Smooth muscle cell (in vitro differentiated cells): ENCODE data around the gene VAPB. TPM values are rescaled to one million over a fixed set of nuclear protein-coding genes. Genes with fewer than 3 reads are reported as not detected.

Experiments used
- DNase-seq: peaks from one replicate; lab custom pipeline; 2025; ENCODE audit not compliant: unreplicated experiment; lab: John Stamatoyannopoulos, UW
- H2AFZ ChIP-seq: fragments of 200-600 bp; sonication (generic); 2 replicates; pipeline ENCODE4 v1.6.0; 2016; ENCODE audit warnings: antibody characterized with exemption, low read depth, mild to moderate bottlenecking
- H3F3A ChIP-seq: fragments of 200-600 bp; sonication (generic); 2 replicates; pipeline ENCODE4 v1.6.0; 2017; ENCODE audit warnings: antibody characterized with exemption, low read depth
- H3K27ac ChIP-seq: fragments of 200-600 bp; sonication (generic); 2 replicates; pipeline ENCODE4 v1.5.1; 2016; ENCODE audit warnings: low read depth, mild to moderate bottlenecking
- H3K27me3 ChIP-seq: fragments of 200-600 bp; sonication (generic); 2 replicates; pipeline ENCODE4 v1.6.1; 2016; ENCODE audit warnings: low read depth, mild to moderate bottlenecking
- H3K36me3 ChIP-seq: fragments of 200-600 bp; sonication (generic); 2 replicates; pipeline ENCODE4 v1.5.1; 2016; ENCODE audit warnings: low read depth
- H3K4me1 ChIP-seq: fragments of 200-600 bp; sonication (generic); 2 replicates; pipeline ENCODE4 v1.5.1; 2016; ENCODE audit warnings: low read depth
- H3K4me2 ChIP-seq: fragments of 200-600 bp; sonication (generic); 2 replicates; pipeline ENCODE4 v1.6.0; 2016; ENCODE audit warnings: mild to moderate bottlenecking
- H3K4me3 ChIP-seq: fragments of 200-600 bp; sonication (generic); 2 replicates; pipeline ENCODE4 v1.5.1; 2016; ENCODE audit warnings: mild to moderate bottlenecking
- H3K79me2 ChIP-seq: fragments of 200-600 bp; sonication (generic); 2 replicates; pipeline ENCODE4 v1.6.0; 2016; ENCODE audit warnings: low read depth, mild to moderate bottlenecking
- H3K9ac ChIP-seq: fragments of 200-600 bp; sonication (generic); 2 replicates; pipeline ENCODE4 v1.6.0; 2016; ENCODE audit warnings: low read depth
- H3K9me3 ChIP-seq: fragments of 200-600 bp; sonication (generic); replicated peaks from 2 replicates; pipeline ENCODE4 v1.5.1; 2016; ENCODE audit warnings: low read depth
- H4K20me1 ChIP-seq: fragments of 200-600 bp; sonication (generic); 2 replicates; pipeline ENCODE4 v1.6.0; 2016; ENCODE audit warnings: low read depth
- CTCF ChIP-seq: fragments of 200-600 bp; sonication (generic); IDR thresholded peaks from 2 replicates; pipeline ENCODE4 v1.5.1; 2017; ENCODE audit warnings: borderline replicate concordance, mild to moderate bottlenecking, antibody characterized with exemption; ENCODE audit not compliant: insufficient read depth, poor library complexity, severe bottlenecking
- WGBS: methylation state at CpG from one replicate; pipeline ENCODE4 v1.1.7; 2016; ENCODE audit warnings: low lambda C conversion rate; 5-methylcytosine and 5-hydroxymethylcytosine counted together
- polyA plus RNA-seq: library from polyadenylated mRNA; unstranded; fragments of >200 nt; fragmentation: Nextera tagmentation; extraction: Ambion mirVana; gene quantifications from 2 replicates; pipeline ENCODE4 v1.2.1, GENCODE V29; 2016
- total RNA-seq: library from RNA; depleted of rRNA; stranded (reverse); fragments of >200 nt; gene quantifications from 2 replicates; pipeline ENCODE4 v1.2.3, GENCODE V29; 2014

VAPB gene
- total and polyA plus RNA-seq, 2 experiments from 2014 or later, result 14.9 to 28.2 TPM

- no peaks in the 10 kb centered on the region for H3F3A ChIP-seq
- H3K79me2 ChIP-seq, result no peaks in the 10 kb centered on the region
- H3K4me1 ChIP-seq, result peaks cover 7% of the 10 kb centered on the region
- H4K20me1 ChIP-seq, result no peaks in the 10 kb centered on the region
- H3K4me2 ChIP-seq, result no peak overlapping the region
- peaks cover 5% of the 10 kb centered on the region for H3K9me3 ChIP-seq
- WGBS, result 96% methylated on average over 3 of the region's 3 CpGs
- no peak overlapping the region for H2AFZ ChIP-seq
- no peaks in the 10 kb centered on the region for H3K36me3 ChIP-seq
- no peak for DNase-seq
- no peaks in the 10 kb centered on the region for H3K27me3 ChIP-seq
- no peak overlapping the region for H3K9ac ChIP-seq
- no peak for TF ChIP-seq CTCF
- H3K4me3 ChIP-seq, result no peak overlapping the region
- H3K27ac ChIP-seq, result no peak overlapping the region
Observed at GRCh38 chr20:58485393-58485792, 96.4 kb downstream of the VAPB start.

- no peaks in the 10 kb centered on the region for H3K27me3 ChIP-seq
- no peak overlapping the region for H3K4me2 ChIP-seq
- H3K9ac ChIP-seq, result no peak overlapping the region
- no peak overlapping the region for H2AFZ ChIP-seq
- no peaks in the 10 kb centered on the region for H3K36me3 ChIP-seq
- no peak overlapping the region for H3K4me3 ChIP-seq
- no peak for DNase-seq
- H3K27ac ChIP-seq, result no peak overlapping the region
- peaks cover 7% of the 10 kb centered on the region for H3K4me1 ChIP-seq
- peaks cover 5% of the 10 kb centered on the region for H3K9me3 ChIP-seq
- H4K20me1 ChIP-seq, result no peaks in the 10 kb centered on the region
- 27% methylated on average over 1 of the region's 1 CpG for WGBS
- TF ChIP-seq CTCF, result no peak
- no peaks in the 10 kb centered on the region for H3K79me2 ChIP-seq
- H3F3A ChIP-seq, result no peaks in the 10 kb centered on the region
Observed at GRCh38 chr20:58486207-58486606, 97.2 kb downstream of the VAPB start.

GRCh38 chr20:58492074-58492718, 103.2 kb downstream of the VAPB start:
- no peak for TF ChIP-seq CTCF
- no peaks in the 10 kb centered on the region for H3K79me2 ChIP-seq
- WGBS, result 92% methylated on average over 7 of the region's 7 CpGs
- no peaks in the 10 kb centered on the region for H3K27me3 ChIP-seq
- H4K20me1 ChIP-seq, result no peaks in the 10 kb centered on the region
- no peak overlapping the region for H2AFZ ChIP-seq
- H3F3A ChIP-seq, result no peaks in the 10 kb centered on the region
- no peaks in the 10 kb centered on the region for H3K9me3 ChIP-seq
- H3K4me2 ChIP-seq, result no peak overlapping the region
- DNase-seq, result no peak
- no peak overlapping the region for H3K27ac ChIP-seq
- no peaks in the 10 kb centered on the region for H3K4me1 ChIP-seq
- no peaks in the 10 kb centered on the region for H3K36me3 ChIP-seq
- H3K4me3 ChIP-seq, result no peak overlapping the region
- H3K9ac ChIP-seq, result no peak overlapping the region

GRCh38 chr20:58492795-58493524, 103.9 kb downstream of the VAPB start:
- Histone ChIP-seq H3K27me3 (no peaks in the 10 kb centered on the region), H3K79me2 (no peaks in the 10 kb centered on the region), H3F3A (no peaks in the 10 kb centered on the region), H2AFZ (no peak overlapping the region), H3K27ac (no peak overlapping the region), H3K9me3 (no peaks in the 10 kb centered on the region), H3K36me3 (no peaks in the 10 kb centered on the region), H3K4me2 (no peak overlapping the region), H3K4me3 (no peak overlapping the region), H4K20me1 (no peaks in the 10 kb centered on the region), H3K4me1 (no peaks in the 10 kb centered on the region), H3K9ac (no peak overlapping the region)
- no peak for TF ChIP-seq CTCF
- 77% methylated on average over 4 of the region's 4 CpGs for WGBS
- no peak for DNase-seq
